Central memory CD8-positive, alpha-beta T cell (primary cell): ENCODE data around the gene CNNM4.
"Not testable (repeated sequence)": the region's sequence is repeated elsewhere in the genome, so short reads cannot be mapped to it uniquely, and the experiment has no call there.

Experiments used
- ATAC-seq: fragments of 150-1000 bp; cut with Tn5 transposase; replicated peaks from 2 replicates; pipeline ENCODE4 v1.10.0; 2022; ENCODE audit warnings: mild to moderate bottlenecking, moderate FRiP score, moderate number of reproducible peaks; ENCODE audit not compliant: poor library complexity, severe bottlenecking; ENCODE audit errors: extremely low read depth
- DNase-seq, 2 donors: peaks; one replicate each; pipeline ENCODE4 v3.0.0; 2021; ENCODE audit warnings: low spot score in 2 of 2
- H3K27ac Mint-ChIP-seq: one replicate; pipeline ENCODE4 v1.8.0; 2022; ENCODE audit warnings: low read depth, mild to moderate bottlenecking, moderate library complexity, mixed read lengths
- H3K27me3 Mint-ChIP-seq: one replicate; pipeline ENCODE4 v1.8.0; 2022; ENCODE audit warnings: mixed read lengths
- H3K36me3 Mint-ChIP-seq: one replicate; pipeline ENCODE4 v1.8.0; 2022; ENCODE audit warnings: mild to moderate bottlenecking, moderate library complexity, mixed read lengths; ENCODE audit not compliant: insufficient read depth
- H3K4me1 Mint-ChIP-seq: one replicate; pipeline ENCODE4 v1.8.0; 2022; ENCODE audit warnings: mixed read lengths
- H3K4me3 Mint-ChIP-seq: one replicate; pipeline ENCODE4 v1.8.0; 2022; ENCODE audit warnings: mild to moderate bottlenecking, moderate library complexity, mixed read lengths
- H3K9me3 Mint-ChIP-seq: one replicate; pipeline ENCODE4 v1.8.0; 2022; ENCODE audit warnings: mixed read lengths

CNNM4 gene

DNA sequence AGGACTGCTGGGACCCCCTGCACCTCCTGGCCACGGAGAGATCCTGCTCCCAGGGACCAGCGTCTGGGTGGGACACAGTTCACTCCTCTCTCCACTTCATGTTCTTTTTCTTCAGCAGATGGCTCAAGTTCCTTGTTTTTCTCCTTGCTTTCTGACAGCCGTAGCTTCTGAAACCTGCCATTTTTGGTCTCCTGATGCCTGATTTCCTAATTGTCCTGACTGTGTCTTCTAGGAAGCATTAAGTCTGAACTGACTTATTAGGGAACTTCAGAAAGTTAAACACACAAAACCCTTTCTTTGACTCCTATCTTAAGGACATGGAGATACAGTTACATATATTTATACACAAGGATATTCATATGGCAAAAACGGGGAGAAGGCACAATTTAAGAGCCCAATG lies 22.7 kb downstream of the CNNM4 start:
- DNase-seq, result no peak
- Mint-ChIP-seq H3K27me3 (no peaks in the 10 kb centered on the region), H3K4me3 (no peak overlapping the region), H3K4me1 (no peaks in the 10 kb centered on the region), H3K9me3 (no peaks in the 10 kb centered on the region), H3K36me3 (peaks cover 9% of the 10 kb centered on the region), H3K27ac (no peak overlapping the region)
- no peak for ATAC-seq

DNA sequence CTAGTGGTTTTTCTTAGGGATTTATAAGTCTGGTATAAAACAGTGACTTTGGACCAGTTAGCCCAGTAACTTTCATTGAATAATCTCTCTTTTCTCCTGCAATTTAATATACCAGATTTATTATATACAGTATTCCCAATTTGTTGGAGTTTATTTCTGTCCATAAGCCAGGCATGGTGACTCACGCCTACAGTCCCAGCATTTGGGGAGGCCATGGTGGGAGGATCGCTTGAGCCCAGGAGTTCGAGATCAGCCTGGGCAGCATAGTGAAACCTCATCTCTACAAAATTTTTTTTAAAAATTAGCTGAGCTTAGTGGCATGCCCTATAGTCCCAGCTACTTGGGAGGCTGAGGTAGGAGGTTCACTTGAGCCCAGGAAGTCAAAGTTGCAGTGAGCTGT lies 26.7 kb downstream of the CNNM4 start:
- Mint-ChIP-seq H3K27ac (no peak overlapping the region), H3K4me3 (no peak overlapping the region)
- no peak for ATAC-seq

DNA sequence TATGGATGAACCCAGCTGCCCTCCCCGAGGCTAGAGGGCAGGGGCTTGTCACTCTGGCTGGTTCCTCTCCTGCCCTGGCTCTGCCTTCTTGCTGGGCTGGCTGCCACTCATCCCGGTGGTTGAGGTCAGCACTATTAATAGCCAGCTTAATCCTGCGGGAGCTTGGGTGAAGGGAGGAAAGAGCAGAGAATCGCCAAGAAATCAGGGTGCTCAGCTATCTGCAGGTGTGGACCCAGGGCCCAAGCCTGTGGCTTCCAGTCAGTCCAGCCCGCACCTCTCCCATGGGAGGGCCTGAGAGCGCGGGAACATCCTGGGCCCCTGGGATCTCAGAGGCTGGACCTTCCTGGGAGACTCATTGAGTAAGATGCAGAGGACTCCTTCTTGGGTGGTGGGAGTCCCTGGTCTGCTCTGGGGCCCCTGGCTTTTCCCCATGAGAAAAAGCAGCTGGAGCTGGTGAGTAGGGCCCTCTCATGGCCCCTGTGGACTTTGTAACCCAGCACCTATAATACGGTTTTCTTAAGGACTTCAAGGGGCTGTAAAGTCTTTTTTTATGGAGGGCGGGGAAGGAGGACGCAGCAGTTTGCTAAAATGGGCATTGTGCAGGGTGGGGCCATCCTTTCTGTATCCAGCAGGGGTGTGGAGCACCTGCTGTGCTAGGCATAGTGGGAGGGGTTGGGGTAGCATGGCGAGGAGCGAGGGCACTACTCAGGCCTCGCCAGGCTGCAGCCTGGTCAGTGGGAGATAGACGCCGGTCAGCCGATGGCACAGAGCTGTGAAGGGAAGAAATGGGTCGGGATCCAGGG lies 27.9 kb downstream of the CNNM4 start:
- H3K4me1 Mint-ChIP-seq, result peaks cover 6% of the 10 kb centered on the region
- DNase-seq (no peak), ATAC-seq (no peak)

More for the DNA sequence above, 26.7 kb downstream of the CNNM4 start:
- Mint-ChIP-seq H3K4me1 (peaks cover 6% of the 10 kb centered on the region), H3K36me3 (peaks cover 6% of the 10 kb centered on the region), H3K9me3 (no peaks in the 10 kb centered on the region), H3K27me3 (no peaks in the 10 kb centered on the region)
- no peak for DNase-seq

DNA sequence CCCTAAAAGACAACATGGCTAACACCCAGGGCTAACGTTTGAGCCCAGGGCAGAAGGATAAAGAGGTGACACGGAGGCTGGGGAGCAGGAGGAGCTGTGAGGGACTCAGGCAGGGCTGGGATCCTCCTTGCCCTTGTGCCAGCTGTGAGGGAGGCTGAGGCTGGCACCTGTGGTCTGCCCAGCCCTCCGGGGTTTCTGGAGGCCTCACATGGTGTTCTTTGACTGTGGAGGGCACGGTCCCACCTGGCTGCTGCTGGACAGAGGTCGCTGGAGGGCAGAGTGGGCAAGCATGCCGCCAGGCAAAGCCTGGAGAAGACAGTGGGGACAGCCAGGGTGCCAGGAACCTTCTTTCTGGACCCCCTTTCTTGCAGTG lies 28.5 kb downstream of the CNNM4 start:
- H3K4me3 Mint-ChIP-seq, result no peak overlapping the region
- no peak overlapping the region for H3K27ac Mint-ChIP-seq
- peaks cover 4% of the 10 kb centered on the region for H3K36me3 Mint-ChIP-seq
- peaks cover 6% of the 10 kb centered on the region for H3K4me1 Mint-ChIP-seq
- H3K27me3 Mint-ChIP-seq, result no peaks in the 10 kb centered on the region
- no peaks in the 10 kb centered on the region for H3K9me3 Mint-ChIP-seq
- no peak for DNase-seq
- ATAC-seq, result no peak

More for the DNA sequence above, 27.9 kb downstream of the CNNM4 start:
- H3K27me3 Mint-ChIP-seq, result no peaks in the 10 kb centered on the region
- H3K27ac Mint-ChIP-seq, result no peak overlapping the region
- peaks cover 4% of the 10 kb centered on the region for H3K36me3 Mint-ChIP-seq
- H3K4me3 Mint-ChIP-seq, result no peak overlapping the region
- no peaks in the 10 kb centered on the region for H3K9me3 Mint-ChIP-seq

DNA sequence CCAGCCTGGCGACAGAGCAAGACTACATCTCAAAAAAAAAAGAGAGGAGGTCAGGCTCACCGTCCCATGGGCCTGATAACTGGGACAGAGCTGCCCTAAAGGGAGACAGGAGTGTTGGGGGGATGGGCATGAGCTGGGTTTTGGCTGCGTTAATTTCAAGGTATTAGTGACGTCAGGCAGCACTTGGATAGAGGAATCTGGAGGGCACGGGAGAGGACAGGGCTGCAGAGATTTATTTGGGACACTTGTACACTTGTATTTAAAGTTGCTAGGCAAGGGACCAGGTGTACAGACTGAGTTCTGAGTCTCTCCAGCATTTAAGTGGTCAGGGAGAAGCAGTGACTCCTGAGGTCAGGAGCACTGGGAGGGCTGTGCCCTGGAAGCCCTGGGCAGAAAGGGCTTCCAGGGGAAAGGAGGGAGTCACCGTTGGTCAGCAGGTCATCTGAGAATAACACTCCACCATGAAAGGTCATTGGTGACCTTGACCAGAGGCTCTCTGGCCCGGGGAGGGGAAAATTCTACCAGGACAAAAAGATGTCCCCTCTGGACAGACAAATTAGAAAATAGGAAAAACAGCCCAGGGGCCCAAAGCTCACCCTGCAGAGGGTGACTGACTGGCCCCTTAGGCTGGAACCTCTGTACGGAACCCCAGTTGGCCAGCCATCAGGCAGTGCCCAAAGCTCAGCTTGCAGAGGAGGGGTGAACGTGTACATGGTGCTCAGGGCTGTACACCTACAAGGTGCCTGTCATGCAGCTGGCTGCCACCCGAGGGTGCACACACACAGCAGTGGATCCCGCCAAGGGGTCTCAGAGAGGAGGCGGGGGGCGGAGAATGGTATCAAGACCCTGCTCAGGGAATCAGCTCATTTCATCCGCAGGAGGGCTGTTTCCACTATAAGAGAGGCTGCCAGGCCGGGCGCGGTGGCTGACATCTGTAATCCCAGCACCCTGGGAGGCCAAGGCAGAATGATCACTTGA lies 32.4 kb downstream of the CNNM4 start:
- ATAC-seq (no peak), DNase-seq (no peak)
- Mint-ChIP-seq H3K36me3 (no peaks in the 10 kb centered on the region), H3K4me1 (peaks cover 6% of the 10 kb centered on the region), H3K27me3 (no peaks in the 10 kb centered on the region), H3K27ac (no peak overlapping the region), H3K4me3 (no peak overlapping the region), H3K9me3 (no peaks in the 10 kb centered on the region)

DNA sequence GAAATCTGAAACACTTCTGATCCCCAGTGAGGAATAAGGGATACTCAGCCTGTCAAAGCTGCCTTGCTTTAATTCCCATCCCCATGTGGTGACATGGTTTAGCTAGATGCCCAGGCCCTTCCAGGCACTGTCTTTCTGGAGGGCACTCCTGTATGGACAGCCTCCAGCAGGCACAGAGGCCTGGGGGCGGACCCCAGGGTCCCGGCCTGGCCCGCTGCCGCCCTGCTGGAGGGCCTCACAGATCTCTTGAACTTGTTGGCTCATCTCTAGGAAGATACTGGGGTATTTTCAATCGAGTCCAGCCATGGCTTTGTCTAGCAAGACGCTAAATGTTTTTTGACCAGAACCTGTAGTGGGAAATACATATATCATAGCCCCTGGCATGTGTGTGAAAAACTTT lies 34.4 kb downstream of the CNNM4 start:
- no peak for DNase-seq
- Mint-ChIP-seq H3K27ac (no peak overlapping the region), H3K9me3 (no peaks in the 10 kb centered on the region), H3K27me3 (no peaks in the 10 kb centered on the region), H3K36me3 (peaks cover 5% of the 10 kb centered on the region), H3K4me3 (no peak overlapping the region), H3K4me1 (peaks cover 5% of the 10 kb centered on the region)
- no peak for ATAC-seq

DNA sequence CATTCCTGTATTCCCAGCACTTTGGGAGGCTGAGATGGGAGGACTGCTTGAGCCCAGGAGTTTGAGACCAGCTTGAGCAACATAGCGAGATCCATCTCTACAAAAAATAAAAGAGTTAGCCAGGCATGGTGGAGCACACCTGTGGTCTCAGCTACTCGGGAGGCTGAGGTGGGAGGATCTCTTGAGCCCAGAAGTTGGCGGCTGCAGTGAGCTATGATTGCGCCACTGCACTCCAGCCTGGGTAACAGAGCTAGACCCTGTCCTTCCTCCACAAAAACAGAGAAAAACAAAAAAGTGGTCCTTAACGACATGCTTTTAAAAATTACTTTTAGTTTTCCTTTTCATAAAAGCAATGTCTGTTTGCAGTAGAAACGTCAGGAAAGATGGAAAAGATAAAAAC lies 35.8 kb downstream of the CNNM4 start:
- H3K27me3 Mint-ChIP-seq, H3K36me3 Mint-ChIP-seq, DNase-seq, H3K9me3 Mint-ChIP-seq, H3K4me1 Mint-ChIP-seq, H3K27ac Mint-ChIP-seq, ATAC-seq, H3K4me3 Mint-ChIP-seq: not testable (repeated sequence)

DNA sequence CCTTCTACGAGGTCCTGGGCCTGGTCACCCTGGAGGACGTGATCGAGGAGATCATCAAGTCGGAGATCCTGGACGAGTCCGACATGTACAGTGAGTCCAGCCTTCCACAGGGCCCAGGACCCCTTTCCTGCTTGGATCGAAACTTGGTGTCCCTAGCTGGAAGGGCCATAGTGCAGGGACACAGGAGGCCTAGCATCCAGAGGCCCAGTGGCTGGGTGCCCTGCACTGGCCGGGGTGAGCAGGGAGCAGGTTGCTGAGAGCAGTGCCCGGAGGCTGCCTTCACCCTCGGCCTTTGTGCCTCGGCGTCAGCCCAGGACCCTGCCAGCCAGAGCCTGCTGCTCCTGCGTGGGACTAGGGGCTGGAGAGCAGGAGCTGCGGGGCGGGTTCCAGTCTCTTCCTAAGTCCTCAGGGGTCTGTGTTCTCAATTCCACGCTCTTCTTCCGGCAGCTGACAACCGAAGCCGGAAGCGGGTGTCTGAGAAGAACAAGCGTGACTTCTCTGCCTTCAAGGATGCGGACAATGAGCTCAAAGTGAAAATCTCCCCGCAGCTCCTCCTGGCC lies 36.4 kb downstream of the CNNM4 start:
- Mint-ChIP-seq H3K9me3 (no peaks in the 10 kb centered on the region), H3K4me3 (no peak overlapping the region), H3K36me3 (peaks cover 5% of the 10 kb centered on the region), H3K27ac (no peak overlapping the region), H3K4me1 (peaks cover 5% of the 10 kb centered on the region), H3K27me3 (no peaks in the 10 kb centered on the region)
- ATAC-seq (no peak), DNase-seq (no peak)

DNA sequence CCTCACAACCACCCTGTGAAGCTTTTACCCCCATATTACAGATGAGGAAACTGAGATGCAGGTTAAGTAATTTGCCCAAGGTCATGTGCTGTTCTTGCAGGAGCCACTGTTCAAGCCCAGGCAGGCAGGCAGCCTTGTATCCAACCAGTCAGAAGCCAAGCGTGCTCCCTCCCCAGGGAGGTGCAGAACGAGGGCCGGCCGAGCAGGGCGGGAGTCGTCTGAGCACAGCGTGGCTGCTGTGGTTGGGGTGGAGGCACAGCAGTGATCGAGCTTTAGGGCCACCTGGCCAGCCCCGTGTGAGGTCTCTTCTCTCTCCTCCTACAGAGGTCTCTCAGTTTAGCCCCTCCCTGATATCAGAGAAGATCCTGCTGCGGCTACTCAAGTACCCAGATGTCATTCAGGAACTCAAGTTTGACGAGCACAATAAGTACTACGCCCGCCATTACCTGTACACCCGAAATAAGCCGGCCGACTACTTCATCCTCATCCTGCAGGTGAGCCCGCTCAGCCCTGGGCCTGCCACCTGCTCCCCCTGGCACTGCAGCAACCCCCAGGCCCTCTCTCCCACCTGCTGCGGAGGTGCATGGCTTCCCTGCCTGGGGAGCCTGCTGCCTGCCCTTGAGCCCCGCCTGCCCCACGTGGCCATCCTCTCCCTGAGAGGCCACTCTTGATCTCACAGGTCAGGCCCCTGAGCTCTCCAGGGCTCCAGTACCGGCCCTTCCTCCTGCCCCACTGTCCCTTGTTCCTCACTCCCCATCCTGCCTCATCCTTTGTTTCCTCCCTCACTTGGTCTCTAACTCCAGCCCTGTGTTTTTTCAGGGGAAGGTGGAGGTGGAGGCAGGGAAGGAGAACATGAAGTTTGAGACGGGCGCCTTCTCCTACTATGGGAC lies 38.3 kb downstream of the CNNM4 start:
- Mint-ChIP-seq H3K36me3 (peaks cover 5% of the 10 kb centered on the region), H3K4me1 (peaks cover 5% of the 10 kb centered on the region), H3K4me3 (no peak overlapping the region), H3K9me3 (no peaks in the 10 kb centered on the region), H3K27ac (no peak overlapping the region), H3K27me3 (no peaks in the 10 kb centered on the region)
- ATAC-seq (no peak), DNase-seq (no peak)

DNA sequence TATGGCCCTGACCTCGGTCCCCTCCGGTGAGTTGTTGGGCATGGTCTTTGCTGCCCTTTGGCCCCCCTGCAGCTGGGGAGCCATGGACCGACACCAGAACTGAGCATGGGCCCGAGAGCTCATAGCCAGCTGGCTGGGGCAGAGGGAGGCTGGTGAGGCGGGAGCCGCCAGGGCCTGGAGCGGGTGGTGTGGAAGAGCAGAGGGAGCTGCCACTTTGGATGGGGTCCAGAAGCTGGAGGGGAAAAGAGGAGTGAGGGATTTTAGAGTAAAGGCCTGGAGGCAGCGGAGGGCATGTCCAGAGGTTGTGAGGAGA lies 38.9 kb downstream of the CNNM4 start:
- Mint-ChIP-seq H3K9me3 (no peaks in the 10 kb centered on the region), H3K27me3 (no peaks in the 10 kb centered on the region), H3K36me3 (peaks cover 5% of the 10 kb centered on the region), H3K27ac (no peak overlapping the region), H3K4me3 (no peak overlapping the region), H3K4me1 (peaks cover 5% of the 10 kb centered on the region)
- ATAC-seq (no peak), DNase-seq (no peak)

DNA sequence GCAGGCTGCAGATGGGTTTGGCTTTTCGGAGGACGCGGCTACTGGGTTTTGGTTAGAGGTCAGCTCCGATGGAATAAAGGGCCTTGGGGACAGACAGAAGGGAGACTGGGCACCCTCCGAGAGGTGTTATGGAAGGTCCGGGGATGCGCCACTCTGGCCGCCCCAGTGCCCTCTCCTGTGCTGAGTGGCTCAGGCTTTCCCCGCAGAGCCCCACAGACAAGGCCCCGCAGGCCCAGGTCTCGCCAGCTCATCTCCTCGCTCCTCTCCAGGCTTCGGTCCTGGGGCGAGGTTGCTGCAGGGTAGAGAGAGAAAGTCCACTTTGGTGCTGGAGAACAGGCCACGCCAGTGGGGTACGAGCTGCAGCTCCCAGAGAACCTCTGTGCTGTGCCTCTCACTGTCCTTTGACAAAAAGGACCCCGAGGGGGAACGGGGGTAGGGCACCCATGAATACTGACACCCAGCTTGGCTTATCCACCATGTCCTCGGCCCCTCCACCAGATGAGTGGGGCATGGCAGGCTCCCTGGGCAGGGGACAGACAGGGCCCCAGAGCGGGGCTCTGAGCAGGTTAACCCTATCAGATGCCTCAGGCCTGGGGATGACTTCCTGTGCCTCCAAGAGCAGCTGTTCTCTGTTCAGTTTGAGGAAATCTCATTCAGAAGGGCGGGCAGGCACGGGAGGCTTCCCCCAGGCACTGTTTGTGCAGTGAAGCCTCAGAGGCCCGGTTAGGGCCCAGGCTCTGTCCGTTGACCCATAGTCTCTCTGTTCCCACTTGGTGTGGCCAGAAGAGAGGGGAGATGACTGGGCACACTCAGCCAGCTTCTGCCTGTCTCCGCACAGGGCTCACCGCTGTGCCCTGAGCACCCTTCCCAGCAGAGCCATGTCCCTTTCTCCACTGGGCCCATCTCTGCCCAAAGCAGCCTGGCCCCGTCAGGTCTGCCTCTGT lies 39.6 kb downstream of the CNNM4 start:
- ATAC-seq, result no peak
- Mint-ChIP-seq H3K4me1 (peaks cover 5% of the 10 kb centered on the region), H3K9me3 (no peaks in the 10 kb centered on the region), H3K27ac (no peak overlapping the region), H3K27me3 (no peaks in the 10 kb centered on the region), H3K36me3 (peaks cover 5% of the 10 kb centered on the region), H3K4me3 (no peak overlapping the region)
- no peak for DNase-seq
